Fibroblast of lung (primary cell): Measurements from ENCODE around the gene EYS. TPM values are rescaled to one million over a fixed set of nuclear protein-coding genes. Genes with fewer than 3 reads are reported as not detected.
"Not testable (repeated sequence)": the region's sequence is repeated elsewhere in the genome, so short reads cannot be mapped to it uniquely, and the experiment has no call there.

Source experiments
- DNase-seq, 2 donors: peaks; one replicate each; pipeline versions ENCODE4 v3.0.0 to v3.0.0-alpha.2; 2010; ENCODE audit warnings: low read depth in 2 of 2
- H2AFZ ChIP-seq: 2 replicates; pipeline ENCODE4 v1.5.1; 2012; ENCODE audit warnings: low read length, control low read depth, inconsistent platforms
- H3K27ac ChIP-seq: 2 replicates; pipeline ENCODE4 v1.5.1; 2011; ENCODE audit warnings: low read length, control low read depth; ENCODE audit not compliant: insufficient read depth
- H3K27me3 ChIP-seq: 2 replicates; pipeline ENCODE4 v1.5.1; 2011; ENCODE audit warnings: mild to moderate bottlenecking, low read length; ENCODE audit not compliant: control insufficient read depth, insufficient read depth
- H3K36me3 ChIP-seq: 2 replicates; pipeline ENCODE4 v1.5.1; 2011; ENCODE audit warnings: low read length; ENCODE audit not compliant: control insufficient read depth, insufficient read depth
- H3K4me1 ChIP-seq: 2 replicates; pipeline ENCODE4 v1.5.1; 2011; ENCODE audit warnings: low read length; ENCODE audit not compliant: control insufficient read depth, insufficient read depth; ENCODE audit errors: extremely low read depth
- H3K4me2 ChIP-seq: 2 replicates; pipeline ENCODE4 v1.5.1; 2011; ENCODE audit warnings: low read length, control low read depth; ENCODE audit not compliant: insufficient read depth; ENCODE audit errors: extremely low read depth
- H3K4me3 ChIP-seq, 4 experiments: fragments of 200-600 bp in 1 of 4; sonication (generic) in 1 of 4; replicated peaks in 1 of 4; 2 replicates each; pipeline ENCODE4 v1.5.1; 2011 to 2016; ENCODE audit warnings: low read length in 4 of 4, low read depth in 3 of 4, mild to moderate bottlenecking in 3 of 4, control low read depth in 2 of 4, inconsistent platforms in 1 of 4, mixed read lengths in 1 of 4; ENCODE audit not compliant: insufficient read depth in 1 of 4; ENCODE audit errors: control extremely low read depth in 1 of 4
- H3K79me2 ChIP-seq: 2 replicates; pipeline ENCODE4 v1.5.1; 2012; ENCODE audit warnings: mild to moderate bottlenecking, low read length, inconsistent platforms; ENCODE audit not compliant: control insufficient read depth, insufficient read depth
- H3K9ac ChIP-seq: 2 replicates; pipeline ENCODE4 v1.5.1; 2011; ENCODE audit warnings: mild to moderate bottlenecking, low read length, control low read depth; ENCODE audit not compliant: insufficient read depth
- H3K9me3 ChIP-seq: 2 replicates; pipeline ENCODE4 v1.5.1; 2012; ENCODE audit warnings: low read depth, low read length; ENCODE audit not compliant: control insufficient read depth, insufficient read depth
- H4K20me1 ChIP-seq: 2 replicates; pipeline ENCODE4 v1.5.1; 2011; ENCODE audit warnings: low read length; ENCODE audit not compliant: control insufficient read depth, insufficient read depth; ENCODE audit errors: extremely low read depth
- CTCF ChIP-seq, 2 donors: IDR thresholded peaks in 1 of 2; conservative IDR thresholded peaks in 1 of 2; 1 replicate in 1 of 2; 2 replicates in 1 of 2; pipeline ENCODE4 v1.5.1; 2011 to 2012; ENCODE audit warnings: low read length in 2 of 2, control low read depth in 1 of 2, inconsistent platforms in 1 of 2, low read depth in 1 of 2, mild to moderate bottlenecking in 1 of 2
- EZH2 ChIP-seq: IDR thresholded peaks from 2 replicates; pipeline ENCODE4 v1.5.1; 2012; ENCODE audit warnings: low read length, control low read depth, mild to moderate bottlenecking; ENCODE audit errors: missing control alignments
- polyA plus RNA-seq, 2 donors: library from polyadenylated mRNA; depleted of rRNA in 1 of 2; stranded (reverse) in 1 of 2; unstranded in 1 of 2; fragments of >200 nt; gene quantifications; 2 replicates each; pipeline ENCODE4 v1.2.1, GENCODE V29; 2011 to 2012; ENCODE audit warnings: missing spikeins in 1 of 2
- total RNA-seq: library from RNA; depleted of rRNA; stranded (reverse); fragments of >200 nt; gene quantifications from 2 replicates; pipeline ENCODE4 v1.2.1, GENCODE V29; 2014

EYS gene
- total and polyA plus RNA-seq, 2 donors (not counting 1 experiment from before 2014, with no cell fraction given): under 0.01 TPM; not detected in 1

DNA sequence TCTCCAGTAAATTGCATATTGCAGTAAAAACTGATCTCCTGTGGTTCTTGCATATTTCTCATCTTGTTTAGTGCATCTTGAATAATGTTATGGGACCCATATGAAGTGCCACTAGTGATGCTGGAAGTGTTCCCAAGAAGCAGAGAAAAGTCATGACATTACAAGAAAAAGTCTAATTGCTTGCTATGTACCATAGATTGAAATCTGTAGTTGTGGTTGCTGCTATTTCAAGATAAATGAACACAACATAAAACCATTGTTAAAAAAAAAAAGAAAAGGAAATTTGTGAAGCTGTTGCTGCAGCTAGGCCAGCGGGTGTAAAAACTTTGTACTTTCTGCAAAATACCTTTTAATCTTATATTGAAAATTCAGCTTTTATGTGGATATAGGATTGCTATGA lies 1767.0 kb downstream of the EYS start:
- Histone ChIP-seq H3K9me3 (no peaks in the 10 kb centered on the region), H2AFZ (no peak overlapping the region), H3K36me3 (no peaks in the 10 kb centered on the region), H3K4me3 (no peak overlapping the region), H3K4me1 (no peaks in the 10 kb centered on the region), H3K4me2 (no peak overlapping the region), H3K79me2 (no peaks in the 10 kb centered on the region), H4K20me1 (no peaks in the 10 kb centered on the region), H3K9ac (no peak overlapping the region), H3K27me3 (no peaks in the 10 kb centered on the region), H3K27ac (no peak overlapping the region)
- TF ChIP-seq CTCF (conservative IDR thresholded peaks at IDR 0.05 in 1 of 2, IDR thresholded peaks at IDR 0.05 in 1 of 2; ENCODE audit: low read depth in 1 of 2, low read length in 2 of 2) (no peak), EZH2 (no peak)
- no peak for DNase-seq

DNA sequence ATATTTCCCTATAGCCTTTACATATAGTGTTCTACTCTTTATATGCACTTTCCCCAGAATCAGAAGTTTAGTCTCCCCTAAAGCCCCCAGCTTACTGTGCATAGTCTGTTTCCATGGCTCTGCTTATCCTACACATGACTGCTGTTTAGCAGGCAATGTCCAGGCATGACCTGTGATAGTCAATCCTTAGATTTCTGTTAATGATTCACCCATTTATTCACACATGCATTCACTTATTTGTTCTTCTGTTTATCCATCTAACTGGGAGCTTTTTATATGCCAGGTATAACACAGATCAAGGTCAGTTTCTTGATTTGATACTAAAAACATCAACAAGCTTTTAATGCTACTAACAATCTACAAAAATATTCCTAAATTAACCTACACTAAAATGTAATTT lies 1770.6 kb downstream of the EYS start:
- H3K4me3 ChIP-seq: no peak overlapping the region
- H3K27ac ChIP-seq: no peak overlapping the region
- H2AFZ ChIP-seq: no peak overlapping the region
- H4K20me1 ChIP-seq: no peaks in the 10 kb centered on the region
- no peaks in the 10 kb centered on the region for H3K36me3 ChIP-seq
- no peak overlapping the region for H3K9ac ChIP-seq
- no peak for TF ChIP-seq EZH2
- TF ChIP-seq CTCF (conservative IDR thresholded peaks at IDR 0.05 in 1 of 2, IDR thresholded peaks at IDR 0.05 in 1 of 2; ENCODE audit: low read depth in 1 of 2, low read length in 2 of 2): no peak
- H3K9me3 ChIP-seq: no peaks in the 10 kb centered on the region
- no peaks in the 10 kb centered on the region for H3K4me1 ChIP-seq
- no peaks in the 10 kb centered on the region for H3K79me2 ChIP-seq
- DNase-seq: no peak
- H3K4me2 ChIP-seq: no peak overlapping the region
- no peaks in the 10 kb centered on the region for H3K27me3 ChIP-seq

- TF ChIP-seq EZH2: no peak
- no peak for TF ChIP-seq CTCF (conservative IDR thresholded peaks at IDR 0.05 in 1 of 2, IDR thresholded peaks at IDR 0.05 in 1 of 2; ENCODE audit: low read depth in 1 of 2, low read length in 2 of 2)
- Histone ChIP-seq H3K27ac (no peak overlapping the region), H2AFZ (no peak overlapping the region), H3K4me3 (no peak overlapping the region), H3K9me3 (no peaks in the 10 kb centered on the region), H3K79me2 (no peaks in the 10 kb centered on the region), H3K4me2 (no peak overlapping the region), H4K20me1 (no peaks in the 10 kb centered on the region), H3K4me1 (no peaks in the 10 kb centered on the region), H3K36me3 (no peaks in the 10 kb centered on the region), H3K27me3 (no peaks in the 10 kb centered on the region), H3K9ac (no peak overlapping the region)
- no peak for DNase-seq
These were observed 1771.3 kb downstream of the EYS start for GRCh38 chr6:63935732-63936131.

DNA sequence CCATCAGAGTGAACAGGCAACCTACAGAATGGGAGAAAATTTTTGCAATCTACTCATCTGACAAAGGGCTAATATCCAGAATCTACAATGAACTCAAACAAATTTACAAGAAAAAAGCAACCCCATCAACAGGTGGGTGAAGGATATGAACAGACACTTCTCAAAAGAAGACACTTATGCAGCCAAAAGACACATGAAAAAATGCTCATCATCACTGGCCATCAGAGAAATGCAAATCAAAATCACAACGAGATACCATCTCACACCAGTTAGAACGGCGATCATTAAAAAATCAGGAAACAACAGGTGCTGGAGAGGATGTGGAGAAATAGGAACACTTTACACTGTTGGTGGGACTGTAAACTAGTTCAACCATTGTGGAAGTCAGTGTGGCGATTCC lies 1773.1 kb downstream of the EYS start:
- not testable (repeated sequence) for H3K27me3 ChIP-seq, H3K4me1 ChIP-seq, DNase-seq, H3K27ac ChIP-seq, H3K4me2 ChIP-seq, H3K79me2 ChIP-seq, H3K9ac ChIP-seq, H3K4me3 ChIP-seq, H3K36me3 ChIP-seq, H3K9me3 ChIP-seq, H4K20me1 ChIP-seq, H2AFZ ChIP-seq
